Stimulated activated CD4-positive, alpha-beta T cell treated with anti-CD3 and anti-CD28 coated beads, Interleukin-4, amount 100 ng/mL, for 48 hours (primary cell): ENCODE results near the gene FDXR.

Experiments
- DNase-seq, 2 donors: peaks; one replicate each; pipeline ENCODE4 v3.0.0-alpha.2; 2020; ENCODE audit warnings: low read depth in 2 of 2

Gene FDXR

DNA sequence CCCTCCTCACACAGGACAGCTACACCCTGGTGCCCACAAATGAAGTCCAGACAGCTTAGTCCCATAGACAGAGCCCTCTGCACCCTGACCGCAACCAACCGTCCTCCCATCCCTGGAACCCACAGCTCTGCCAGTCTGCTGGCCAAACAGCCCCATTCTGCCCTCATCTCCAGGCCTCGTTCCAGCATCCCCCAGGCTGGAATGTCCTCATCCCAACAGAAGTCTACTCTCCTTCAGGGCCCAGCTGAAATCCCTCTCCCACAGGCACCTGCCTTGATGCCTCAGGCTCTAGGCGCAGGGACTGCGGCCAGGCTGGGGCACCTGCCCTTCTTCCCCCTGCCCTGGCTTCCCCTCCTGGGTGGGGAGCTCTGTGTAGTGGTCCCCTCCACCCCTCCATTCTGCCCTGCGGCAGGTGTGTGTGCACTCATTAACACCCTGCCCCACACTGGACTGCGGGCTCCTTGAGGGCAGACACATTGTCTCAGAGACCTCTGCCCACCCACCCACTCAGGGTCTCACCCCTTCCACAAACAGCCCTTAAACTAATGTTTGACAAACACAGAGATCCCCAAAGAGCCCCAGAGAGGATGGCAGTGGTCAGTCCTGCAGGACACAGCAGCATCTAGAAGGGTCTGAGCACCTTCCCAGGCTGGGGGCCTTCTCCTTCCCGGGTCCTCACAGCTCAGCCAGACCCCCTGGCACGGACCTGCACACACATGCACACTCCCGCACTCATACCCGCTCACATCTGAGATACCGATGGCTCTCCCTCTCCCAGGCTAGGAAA, 13.9 kb downstream of the FDXR start:
- DNase-seq: no peak

DNA sequence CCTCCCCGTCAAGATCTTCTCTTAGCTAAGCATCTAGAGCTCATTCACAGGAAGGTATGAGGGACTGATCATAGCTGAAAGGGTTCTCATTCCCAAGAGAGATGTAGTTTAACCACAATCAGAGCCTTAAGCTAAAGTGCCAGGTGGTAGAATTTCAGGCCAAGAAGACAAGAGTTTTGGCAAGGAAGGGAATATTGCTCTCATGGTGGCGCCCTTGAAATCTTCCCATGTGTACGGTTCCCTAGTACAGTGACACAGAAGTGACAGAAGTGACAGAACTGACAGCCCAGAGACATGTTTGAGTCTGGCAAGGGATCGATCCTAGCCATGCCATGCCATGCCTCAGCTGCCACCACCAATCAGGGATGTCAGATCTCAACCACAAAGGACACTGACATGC, 15.6 kb downstream of the FDXR start:
- DNase-seq: no peak

DNA sequence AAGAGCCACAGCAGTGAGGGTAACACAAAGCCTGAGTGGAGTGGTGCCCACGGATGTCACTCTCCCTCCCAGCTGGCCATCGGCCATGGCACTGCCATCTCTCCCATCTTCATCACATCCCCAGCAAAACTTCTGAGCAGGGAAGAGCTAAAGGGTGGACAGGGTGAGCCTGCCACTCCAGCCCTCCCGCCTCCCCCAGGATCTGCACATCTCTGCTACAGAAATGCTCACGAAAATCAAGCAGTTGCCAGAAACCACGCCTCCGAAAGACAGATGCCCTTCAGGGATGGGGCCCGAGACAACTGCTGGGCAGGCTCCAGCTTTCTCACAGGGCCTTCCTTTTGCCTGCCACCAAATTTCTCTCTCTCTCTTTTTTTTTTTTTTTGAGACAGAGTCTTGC, 16.7 kb downstream of the FDXR start:
- no peak for DNase-seq

DNA sequence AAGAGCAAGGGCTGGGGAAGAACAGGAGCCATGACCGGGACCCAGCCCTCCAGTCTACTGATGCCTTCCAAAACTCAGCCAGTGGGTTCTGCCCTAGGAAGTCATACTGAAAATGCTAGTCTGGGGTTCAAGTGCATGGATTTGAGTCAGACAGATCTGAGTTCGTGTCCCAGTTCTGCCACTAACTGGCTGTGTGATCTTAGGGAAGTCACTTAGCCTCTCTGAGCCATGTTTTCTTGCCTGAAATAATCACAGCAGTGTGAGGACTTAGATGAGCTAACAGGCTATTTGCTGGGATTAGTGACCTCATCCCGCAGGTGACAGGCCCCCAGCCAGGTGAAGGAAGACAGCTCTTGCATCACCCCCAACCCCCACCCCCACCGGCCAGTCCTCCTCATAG, 17.5 kb downstream of the FDXR start:
- no peak for DNase-seq

DNA sequence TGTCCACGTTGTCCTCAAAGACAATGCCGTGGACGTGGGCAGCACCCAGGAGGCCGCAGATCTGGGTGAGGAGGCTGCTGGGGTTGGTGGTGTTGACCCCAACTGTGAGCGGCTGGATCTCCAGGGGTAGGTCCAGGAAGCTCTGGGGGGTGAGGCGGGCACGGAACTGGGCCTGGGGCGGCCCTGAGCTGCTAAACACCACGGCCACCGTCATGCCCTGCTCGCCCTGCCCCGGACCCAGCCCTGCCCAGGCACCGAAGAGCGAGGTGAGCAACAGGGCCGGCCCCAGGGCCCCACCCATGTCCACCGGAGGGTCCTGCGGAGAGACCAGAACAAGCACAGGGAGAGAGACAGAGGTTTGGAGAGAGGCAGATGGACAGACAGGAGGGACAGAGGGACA, 18.0 kb downstream of the FDXR start:
- DNase-seq: no peak

DNA sequence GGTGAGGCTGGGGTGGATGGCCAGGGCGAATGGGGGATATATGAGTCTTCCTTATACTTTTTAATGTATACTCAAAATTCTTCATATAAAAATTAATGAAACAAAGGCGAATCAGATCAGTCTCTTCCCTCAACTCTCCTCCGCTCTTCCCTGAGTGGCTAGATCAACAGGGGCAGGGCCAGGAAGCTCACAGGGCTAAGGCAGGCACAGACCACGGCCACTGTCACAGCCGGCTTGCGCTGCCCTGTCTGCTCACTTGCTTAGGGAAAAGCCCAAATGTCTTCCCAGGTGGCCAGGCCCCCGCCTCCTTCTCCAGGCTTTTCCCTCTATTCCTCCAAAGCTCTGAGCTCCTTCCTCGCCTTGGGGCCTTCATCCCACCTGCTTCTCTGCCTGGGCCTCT, 19.1 kb downstream of the FDXR start:
- no peak for DNase-seq

DNA sequence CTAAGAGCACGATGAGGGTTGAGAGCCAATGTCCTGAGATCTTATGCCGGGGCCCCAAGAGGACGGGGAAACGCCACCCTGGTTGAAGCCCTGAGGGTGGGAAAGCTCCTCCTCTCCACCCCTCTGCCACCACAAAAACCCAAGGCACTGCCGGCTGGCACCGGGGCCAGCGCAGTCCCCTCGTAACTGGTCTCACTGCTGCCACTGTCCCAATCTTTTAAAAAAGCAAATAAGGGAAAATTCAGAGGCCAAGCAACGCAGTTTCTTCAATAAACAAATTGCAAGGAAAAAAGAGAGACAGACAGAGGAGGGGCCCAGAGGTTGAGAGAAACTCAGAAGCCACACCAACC, 19.8 kb downstream of the FDXR start:
- no peak for DNase-seq

DNA sequence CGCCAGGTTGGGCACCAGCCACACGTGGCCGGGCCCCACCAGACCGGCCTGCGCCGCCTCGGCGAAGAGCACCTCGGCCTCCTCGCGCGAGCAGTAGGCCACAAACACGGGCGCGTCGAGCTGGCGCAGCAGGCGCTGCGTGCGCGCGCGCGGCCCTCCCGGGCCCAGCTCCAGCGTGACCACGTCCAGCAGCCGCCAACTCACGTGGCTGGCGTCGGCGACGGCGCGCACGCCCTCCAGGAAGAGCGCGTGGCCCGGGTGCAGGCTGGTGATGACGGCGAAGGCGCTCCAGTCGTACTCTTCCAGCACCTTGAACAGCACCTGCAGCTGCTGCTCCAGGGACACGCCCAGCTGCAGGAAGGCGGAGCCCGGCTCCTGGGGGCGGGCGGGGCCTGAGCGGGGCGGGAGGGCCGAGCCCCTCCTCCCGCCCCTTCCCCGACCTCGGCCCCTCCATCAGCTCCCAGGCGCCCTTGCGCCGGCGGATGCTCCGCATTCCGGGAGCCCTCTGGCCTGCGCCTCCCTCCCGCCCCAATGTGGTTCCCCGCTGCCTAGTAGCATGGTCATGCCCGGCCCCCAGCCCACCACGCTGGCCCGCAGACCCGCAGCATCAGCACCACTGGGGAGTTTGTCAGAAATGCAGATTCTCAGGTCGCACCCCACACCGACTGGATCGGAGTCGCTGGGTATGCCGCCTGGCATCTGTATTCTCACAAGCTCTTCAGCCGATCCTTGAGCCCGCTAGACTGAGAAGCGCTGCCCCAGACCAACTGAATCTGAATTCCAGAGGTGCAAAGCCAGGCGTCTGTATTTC, 20.4 kb downstream of the FDXR start:
- DNase-seq: peak; percentile 52 to 57

DNA sequence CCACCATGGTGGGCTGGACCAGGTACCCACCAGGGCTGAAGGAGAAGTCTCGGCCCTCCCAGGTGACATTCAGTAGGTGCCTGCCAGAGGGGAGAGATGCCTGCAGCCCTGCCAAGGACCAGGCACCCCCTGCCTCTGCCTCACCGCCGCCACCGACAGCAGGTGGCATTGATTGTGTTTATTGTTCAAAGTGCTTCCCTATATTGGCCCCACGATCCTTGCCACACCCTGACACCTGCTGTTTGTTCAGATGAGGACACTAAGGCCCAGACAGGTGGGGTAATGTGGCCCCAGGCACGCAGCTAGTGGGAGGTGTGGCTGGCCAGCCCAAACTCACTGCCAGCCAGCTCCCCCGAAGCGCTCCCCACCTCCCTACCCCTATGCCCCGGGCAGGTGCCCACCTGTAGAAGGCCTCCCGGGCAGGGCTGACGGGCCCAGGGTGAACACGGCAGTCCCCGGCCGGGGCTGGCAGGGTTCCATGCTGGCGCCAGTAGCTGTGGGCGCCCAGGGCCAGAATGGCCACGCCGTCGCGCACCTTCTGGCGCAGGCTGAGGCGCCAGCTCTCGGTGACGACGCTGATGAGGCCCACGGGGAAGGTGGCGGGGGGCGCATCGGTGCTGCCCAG, 21.1 kb downstream of the FDXR start:
- DNase-seq: no peak

DNA sequence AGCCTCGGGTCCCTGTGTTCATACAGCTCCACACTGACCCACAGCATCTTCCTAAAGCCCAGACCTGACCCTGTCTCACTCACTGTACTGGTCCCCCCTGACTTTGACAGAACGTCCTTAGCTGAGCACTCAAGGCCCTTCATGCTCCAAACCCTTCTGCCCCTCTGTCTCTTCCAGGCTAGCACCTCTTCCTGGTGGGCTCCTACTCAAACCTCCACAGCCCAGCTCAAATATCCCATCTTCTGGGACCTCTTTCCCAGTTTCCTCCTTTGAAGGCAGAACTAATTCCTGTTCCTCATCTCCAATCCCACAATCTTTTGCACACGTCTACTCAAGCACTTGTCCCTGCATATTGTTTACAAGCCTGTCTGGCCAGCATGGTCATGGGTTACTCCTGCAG, 21.9 kb downstream of the FDXR start:
- DNase-seq: no peak

DNA sequence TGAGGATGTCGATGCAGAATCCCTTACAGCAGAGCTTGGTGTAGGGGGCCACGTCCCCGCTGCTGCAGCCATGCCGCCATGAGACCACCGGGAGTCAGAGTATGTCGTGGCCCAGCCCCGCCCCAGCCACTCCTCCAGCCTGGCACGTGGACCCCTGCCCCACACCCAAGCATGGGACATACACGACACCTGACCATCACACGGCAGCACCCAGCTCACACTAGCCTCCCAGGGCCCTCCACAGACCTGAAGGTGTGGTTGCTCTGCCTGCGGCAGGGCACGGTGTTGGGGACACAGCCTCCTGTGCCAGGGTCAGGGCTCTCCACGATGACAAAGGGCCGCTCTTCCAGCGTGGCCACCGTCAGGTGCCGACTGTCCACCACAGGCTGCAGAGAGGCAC, 22.5 kb downstream of the FDXR start:
- DNase-seq: no peak

DNA sequence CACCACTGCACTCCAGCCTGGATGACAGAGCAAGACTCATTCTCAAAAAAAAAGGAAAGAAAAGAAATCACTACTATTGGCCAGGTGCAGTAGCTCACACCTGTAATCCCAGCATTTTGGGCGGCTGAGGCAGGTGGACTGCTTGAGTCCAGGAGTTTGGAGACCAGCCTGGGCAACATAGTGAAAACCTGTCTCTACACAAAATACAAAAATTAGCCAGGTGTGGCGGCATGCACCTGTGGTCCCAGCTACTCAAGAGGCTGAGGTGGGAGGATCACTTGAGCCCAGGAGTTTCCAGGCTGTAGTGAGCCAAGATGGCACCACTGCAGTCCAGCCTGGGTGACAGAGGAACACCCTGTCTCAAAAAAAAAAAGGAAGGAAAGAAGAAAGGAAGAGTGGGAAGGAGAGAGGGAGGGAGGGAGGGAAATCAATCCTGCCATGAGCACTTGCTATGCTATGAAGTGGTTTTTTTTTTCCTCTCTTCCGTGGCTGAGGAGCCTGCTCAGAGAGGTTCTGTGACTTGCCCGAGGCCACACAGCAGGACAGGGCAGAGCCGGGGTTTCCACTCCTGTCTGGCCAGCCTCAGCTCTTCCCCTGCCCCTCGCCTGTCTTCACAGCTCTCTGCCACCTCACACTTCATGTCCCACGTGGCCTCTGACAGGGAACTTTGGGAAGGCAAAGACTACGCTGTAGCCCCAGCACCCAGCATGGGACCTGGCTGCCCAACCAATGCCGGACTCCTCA, 24.0 kb downstream of the FDXR start:
- no peak for DNase-seq

DNA sequence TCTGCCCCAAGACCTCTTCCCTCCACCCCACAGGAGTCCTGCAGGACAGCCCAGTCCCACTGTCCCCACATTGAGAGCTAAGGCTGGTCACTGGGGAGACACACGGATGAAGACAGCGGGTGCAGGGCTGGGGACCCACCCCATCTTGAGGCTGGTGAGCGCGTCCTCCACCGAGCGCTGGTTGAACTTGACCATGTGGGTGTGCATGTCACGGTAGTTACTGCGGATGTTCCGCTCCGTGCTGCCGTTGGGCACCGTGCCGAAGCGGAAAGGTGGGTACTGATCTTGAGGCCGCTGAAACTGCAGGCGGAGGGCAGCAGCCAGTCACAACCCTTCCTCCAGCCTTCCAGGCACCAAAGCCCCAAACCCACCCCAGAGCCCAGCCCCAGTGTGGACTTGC, 26.2 kb downstream of the FDXR start:
- no peak for DNase-seq

DNA sequence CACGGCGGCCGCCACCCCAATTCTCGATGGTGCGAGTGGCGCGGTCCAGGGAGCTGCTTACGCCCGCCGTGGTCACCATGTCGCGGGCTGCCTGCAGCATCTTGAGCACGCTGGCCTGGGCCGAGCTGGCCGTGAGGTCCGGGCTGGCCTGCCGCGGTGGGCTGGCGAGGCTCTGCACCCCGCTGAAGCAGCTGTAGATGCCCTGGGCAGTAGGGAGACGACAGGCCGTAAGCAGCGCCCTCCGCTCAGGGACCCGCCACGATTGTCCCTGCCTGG, 29.5 kb downstream of the FDXR start:
- DNase-seq: no peak

DNA sequence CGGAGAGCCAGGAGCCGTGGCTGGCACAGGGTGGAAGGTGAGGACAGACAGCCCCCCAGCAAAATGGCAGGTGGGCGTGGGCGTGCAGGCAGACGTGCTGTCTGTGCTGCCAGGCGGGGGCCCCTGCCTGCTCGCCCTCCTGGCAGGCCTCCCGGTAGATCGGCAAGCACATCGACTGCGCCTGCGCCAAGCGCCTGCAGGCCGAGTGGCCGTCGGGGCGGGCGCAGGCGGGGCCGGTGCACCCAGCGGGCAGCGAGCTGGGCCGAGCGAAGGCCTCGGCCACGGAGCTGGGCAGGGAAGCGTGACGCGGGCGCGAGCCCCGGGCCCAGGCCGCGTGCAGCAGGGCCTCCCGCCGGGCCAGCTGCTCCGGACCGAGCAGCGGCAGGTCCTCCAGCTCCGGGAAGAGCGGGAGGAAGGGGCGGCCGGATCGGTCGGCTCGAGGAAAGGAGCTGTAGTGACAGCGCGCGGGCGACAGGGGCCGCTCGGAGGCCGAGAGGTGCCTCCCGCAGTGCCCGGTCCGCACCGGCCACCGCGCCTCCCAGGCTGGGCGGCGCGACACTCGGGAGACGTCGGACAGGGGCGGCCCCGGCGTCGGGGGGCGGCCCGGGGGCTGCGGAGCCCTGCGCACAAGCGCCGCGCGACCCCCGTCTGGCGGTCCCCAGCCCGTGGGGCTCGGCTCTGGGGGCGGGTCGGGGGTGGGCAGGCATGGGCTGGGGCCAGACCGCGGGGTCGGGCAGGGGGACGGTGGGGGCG, 30.0 kb downstream of the FDXR start:
- DNase-seq: no peak

DNA sequence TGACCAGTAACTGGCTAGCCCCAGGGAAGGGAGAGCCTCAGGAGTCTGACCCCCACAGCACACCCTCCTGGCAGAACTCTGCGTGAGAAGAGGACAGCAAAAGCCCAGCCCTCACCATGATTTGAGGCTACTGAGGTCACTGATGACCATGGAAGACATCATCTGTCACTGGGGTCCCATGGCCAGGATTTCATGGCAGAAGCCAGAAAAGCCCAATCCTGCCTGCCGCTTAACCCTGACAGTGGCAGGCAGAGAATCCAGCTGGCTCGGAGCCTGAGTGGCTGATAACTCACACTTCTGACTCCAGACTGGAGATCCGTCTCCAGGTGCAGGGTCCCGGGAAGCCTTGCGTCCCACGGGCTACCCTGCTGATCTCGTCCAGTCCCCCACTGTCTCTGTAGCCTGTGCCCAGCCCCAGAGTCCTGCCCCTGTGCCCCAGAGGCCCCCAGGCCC, 30.6 kb downstream of the FDXR start:
- DNase-seq: no peak

DNA sequence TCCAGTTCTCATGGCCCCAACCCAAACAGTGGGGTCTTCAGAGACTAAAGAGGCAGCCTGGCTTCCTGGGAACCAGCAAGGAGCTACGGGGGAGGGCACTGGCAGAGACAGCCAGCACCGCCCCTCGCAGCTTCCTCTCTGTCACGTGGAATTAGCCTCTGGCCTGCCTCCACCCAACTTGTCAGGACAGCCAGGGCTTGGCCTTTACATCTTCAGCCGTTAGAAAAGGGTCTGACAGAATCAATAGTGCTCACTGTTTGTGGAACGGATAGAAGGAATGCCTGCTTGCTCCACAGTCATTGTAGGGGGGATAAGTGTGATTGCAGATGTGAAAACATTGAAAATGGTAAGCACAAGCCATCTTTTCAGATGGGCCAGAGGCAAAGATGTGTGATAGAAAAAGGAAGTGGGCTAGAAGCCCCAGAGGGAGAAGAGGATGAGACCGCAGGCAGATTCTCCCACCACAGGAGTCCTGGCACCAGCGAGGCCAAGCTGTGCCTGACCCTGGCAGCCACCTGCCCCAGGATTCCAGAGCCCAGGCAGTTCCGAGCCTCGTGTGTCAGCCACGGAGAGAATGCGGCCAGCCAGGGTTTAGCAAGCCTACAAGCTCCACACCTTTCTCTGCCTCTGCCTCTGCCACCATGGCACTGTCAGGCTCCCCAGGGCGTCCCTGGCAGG, 31.7 kb downstream of the FDXR start:
- DNase-seq: no peak

DNA sequence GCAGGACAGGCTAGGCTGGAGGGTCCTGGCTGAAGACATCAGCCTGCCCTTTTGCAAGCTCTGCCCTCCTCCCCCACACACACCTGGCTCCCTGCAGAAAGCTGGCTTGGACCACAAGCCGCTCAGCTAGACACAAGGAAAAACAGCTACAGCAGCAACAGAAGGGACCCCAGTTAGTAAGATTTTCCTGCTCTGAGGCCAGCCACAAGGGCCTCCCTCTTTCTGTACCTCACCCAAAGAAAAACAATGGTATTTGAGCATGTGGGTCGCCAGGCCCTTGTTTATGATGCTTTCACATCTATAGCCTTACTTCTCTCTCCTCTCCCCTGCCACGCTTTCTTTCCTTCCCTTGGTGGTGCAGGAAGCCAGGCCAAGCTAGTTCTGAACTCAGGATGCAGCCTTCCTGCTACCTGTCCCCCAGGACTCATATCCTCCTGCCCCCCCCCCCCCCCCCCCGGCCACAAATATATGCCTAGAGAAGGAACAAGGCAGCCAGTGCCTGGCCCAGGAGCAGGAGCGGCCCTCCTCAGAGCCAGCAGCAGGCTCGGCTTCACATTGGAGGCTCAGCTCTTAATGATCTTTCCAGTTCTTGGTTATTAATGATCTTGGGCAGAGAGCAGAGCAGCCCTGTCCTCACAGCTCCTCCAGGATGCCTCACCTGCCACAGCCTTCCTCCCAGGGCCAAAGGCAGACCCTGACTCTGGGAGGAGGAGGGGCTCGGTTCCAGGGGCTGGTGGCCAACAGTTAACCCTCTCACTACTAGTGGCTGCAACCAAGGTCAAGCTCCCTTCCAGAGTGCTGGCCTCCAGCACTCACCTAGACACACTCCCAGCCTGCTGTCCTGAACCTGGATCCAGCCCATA, 32.6 kb downstream of the FDXR start:
- no peak for DNase-seq

DNA sequence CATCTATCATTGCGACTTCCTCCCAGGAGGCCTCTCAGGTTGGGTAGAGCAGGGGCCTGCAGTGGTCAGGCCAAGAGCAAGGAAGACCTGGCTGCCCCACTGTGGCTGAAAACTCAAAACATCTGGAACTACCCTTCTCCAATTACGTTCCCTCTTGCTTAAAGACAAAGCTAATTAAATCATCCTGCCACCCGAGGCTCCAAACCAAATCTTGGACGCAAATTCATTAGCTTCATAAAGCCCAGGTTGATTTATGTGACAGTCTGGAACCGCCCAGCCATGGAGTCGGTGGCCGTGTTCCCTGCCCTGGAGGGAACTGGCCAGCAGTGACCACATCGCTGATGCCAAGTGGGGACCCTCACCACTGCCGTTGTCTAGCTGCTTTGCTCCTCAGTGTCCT, 34.5 kb downstream of the FDXR start:
- DNase-seq: no peak
